ELR (cell line): ENCODE data around the gene FAM120A.
"Not testable (repeated sequence)": the region's sequence is repeated elsewhere in the genome, so short reads cannot be mapped to it uniquely, and the experiment has no call there.

Experiments used
- DNase-seq: peaks from one replicate; pipeline ENCODE4 v3.0.0-alpha.2; 2015; ENCODE audit warnings: low read depth

Gene FAM120A

GRCh38 chr9:93450945-93451815 is at the start of gene FAM120A:
Gene FAM120A, plus strand, starts transcription at chr9:93451685. Its CDS starts 231 bp downstream, at chr9:93451916.
- peak; percentile 83 for DNase-seq

- no peak for DNase-seq
These were observed 45.1 kb upstream of the FAM120A start for GRCh38 chr9:93406371-93406770.

- DNase-seq = no peak
These were observed 38.0 kb upstream of the FAM120A start for GRCh38 chr9:93413530-93413929.

- DNase-seq = no peak
These were observed 36.3 kb upstream of the FAM120A start for GRCh38 chr9:93415176-93415690.

- no peak for DNase-seq
These were observed 34.8 kb upstream of the FAM120A start for GRCh38 chr9:93416530-93417235.

GRCh38 chr9:93417538-93417937 is 33.9 kb upstream of the FAM120A start:
- no peak for DNase-seq

- DNase-seq = no peak
These were observed 32.5 kb upstream of the FAM120A start for GRCh38 chr9:93419023-93419422.

- no peak for DNase-seq
These were observed 28.4 kb upstream of the FAM120A start for GRCh38 chr9:93422977-93423616.

- DNase-seq = no peak
These were observed 23.7 kb upstream of the FAM120A start for GRCh38 chr9:93427655-93428379.

- no peak for DNase-seq
These were observed 19.9 kb upstream of the FAM120A start for GRCh38 chr9:93431539-93432105.

GRCh38 chr9:93432964-93433363 is 18.5 kb upstream of the FAM120A start:
- DNase-seq = no peak

GRCh38 chr9:93434056-93434455 is 17.4 kb upstream of the FAM120A start:
- no peak for DNase-seq

- no peak for DNase-seq
These were observed 16.1 kb upstream of the FAM120A start for GRCh38 chr9:93435386-93435785.

- no peak for DNase-seq
These were observed 15.3 kb upstream of the FAM120A start for GRCh38 chr9:93436218-93436617.

GRCh38 chr9:93436655-93437407 is 14.7 kb upstream of the FAM120A start:
- DNase-seq = no peak

- DNase-seq = no peak
These were observed 13.5 kb upstream of the FAM120A start for GRCh38 chr9:93437996-93438395.

- not testable (repeated sequence) for DNase-seq
These were observed 12.2 kb upstream of the FAM120A start for GRCh38 chr9:93439301-93439700.

GRCh38 chr9:93440896-93441580 is 10.4 kb upstream of the FAM120A start:
- DNase-seq = no peak

- DNase-seq = no peak
These were observed 5.4 kb upstream of the FAM120A start for GRCh38 chr9:93446073-93446472.

- DNase-seq = no peak
These were observed 3.8 kb upstream of the FAM120A start for GRCh38 chr9:93447655-93448054.
